Measurements from ENCODE around the gene ZNF518B.

DNA sequence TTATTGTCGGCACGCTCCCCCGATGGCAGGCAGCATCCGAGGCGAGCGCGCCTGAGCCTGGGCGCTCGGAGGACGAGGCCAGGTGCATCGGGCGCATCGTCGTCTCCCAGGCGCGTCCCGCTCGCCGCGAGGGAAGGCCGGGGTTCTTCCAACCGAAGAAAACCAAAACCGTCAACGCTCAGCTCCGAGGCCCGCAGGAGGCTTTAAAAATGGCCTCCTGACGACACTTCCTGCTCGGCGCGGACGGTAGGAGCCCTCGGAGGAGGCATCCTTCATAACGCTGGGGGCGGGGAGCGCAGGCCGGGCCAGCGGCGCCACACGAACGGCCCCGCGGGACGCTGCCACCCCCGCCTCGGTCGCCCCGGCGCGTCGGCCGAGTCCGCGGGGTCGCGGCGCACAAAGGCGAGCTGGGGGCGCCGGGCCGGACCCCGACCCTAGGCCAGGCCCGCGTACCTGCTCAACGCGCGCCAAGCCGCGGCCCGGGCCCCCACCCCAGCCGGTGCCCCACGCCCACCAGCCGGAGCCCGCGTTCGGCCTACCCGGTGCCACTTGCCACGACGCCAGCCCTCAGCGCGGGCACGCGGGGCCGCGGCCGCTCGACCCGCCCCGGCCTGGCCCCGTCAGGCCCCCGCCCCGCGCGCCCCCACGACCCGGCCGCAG, 501 bp downstream of the ZNF518B start:
- TF ChIP-seq, protein P1, sequence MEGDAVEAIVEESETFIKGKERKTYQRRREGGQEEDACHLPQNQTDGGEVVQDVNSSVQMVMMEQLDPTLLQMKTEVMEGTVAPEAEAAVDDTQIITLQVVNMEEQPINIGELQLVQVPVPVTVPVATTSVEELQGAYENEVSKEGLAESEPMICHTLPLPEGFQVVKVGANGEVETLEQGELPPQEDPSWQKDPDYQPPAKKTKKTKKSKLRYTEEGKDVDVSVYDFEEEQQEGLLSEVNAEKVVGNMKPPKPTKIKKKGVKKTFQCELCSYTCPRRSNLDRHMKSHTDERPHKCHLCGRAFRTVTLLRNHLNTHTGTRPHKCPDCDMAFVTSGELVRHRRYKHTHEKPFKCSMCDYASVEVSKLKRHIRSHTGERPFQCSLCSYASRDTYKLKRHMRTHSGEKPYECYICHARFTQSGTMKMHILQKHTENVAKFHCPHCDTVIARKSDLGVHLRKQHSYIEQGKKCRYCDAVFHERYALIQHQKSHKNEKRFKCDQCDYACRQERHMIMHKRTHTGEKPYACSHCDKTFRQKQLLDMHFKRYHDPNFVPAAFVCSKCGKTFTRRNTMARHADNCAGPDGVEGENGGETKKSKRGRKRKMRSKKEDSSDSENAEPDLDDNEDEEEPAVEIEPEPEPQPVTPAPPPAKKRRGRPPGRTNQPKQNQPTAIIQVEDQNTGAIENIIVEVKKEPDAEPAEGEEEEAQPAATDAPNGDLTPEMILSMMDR (IDR thresholded peaks at IDR 0.05), result no peak
- TF ChIP-seq CEBPB (IDR thresholded peaks at IDR 0.05) (no peak), CBX2 (IDR thresholded peaks at IDR 0.05; ENCODE audit: borderline replicate concordance, low read depth) (no peak), SREBF2 (IDR thresholded peaks at IDR 0.05) (no peak)
